ENCODE data around the gene GOLIM4. TPM values are rescaled to one million over a fixed set of nuclear protein-coding genes. Genes with fewer than 3 reads are reported as not detected.

Gene GOLIM4
- total and polyA plus RNA-seq, 5 donors from 2014 or later: 0.67 TPM; not detected in 4

- Histone ChIP-seq H3K4me1 (ENCODE audit: control insufficient read depth, insufficient read depth, low read length, poor library complexity, severe bottlenecking) (peaks cover 7% of the 10 kb centered on the region), H3K36me3 (ENCODE audit: control insufficient read depth, insufficient read depth, low read length) (no peaks in the 10 kb centered on the region), H3K9me3 (ENCODE audit: control insufficient read depth in 2 of 2, low read length in 2 of 2) (no peaks in the 10 kb centered on the region), H3K4me3 (ENCODE audit: low read depth, low read length) (no peak overlapping the region), H3K27ac (ENCODE audit: insufficient read depth, low read length, poor library complexity, severe bottlenecking) (no peak overlapping the region), H3K27me3 (ENCODE audit: control insufficient read depth, insufficient read depth, low read length) (peaks cover 7% of the 10 kb centered on the region)
- peaks cover 0 to 6% (median 0%) of the 10 kb centered on the region in 7 donors for H3K9me3 Mint-ChIP-seq
- no peak for DNase-seq
- peaks cover 48% of the 10 kb centered on the region for H3K27me3 Mint-ChIP-seq
- H3K4me1 Mint-ChIP-seq: peaks cover 0 to 4% (median 1%) of the 10 kb centered on the region in 4 donors
- ATAC-seq (ENCODE audit: low read depth in 2 of 2): no peak
- H3K36me3 Mint-ChIP-seq: no peaks in the 10 kb centered on the region
- H3K4me3 Mint-ChIP-seq: no peak overlapping the region
- no peak overlapping the region for H3K27ac Mint-ChIP-seq
Observed at GRCh38 chr3:168090306-168091085, 5.2 kb downstream of the GOLIM4 start.

- no peak overlapping the region for H3K27ac Mint-ChIP-seq
- H3K36me3 ChIP-seq (ENCODE audit: control insufficient read depth, insufficient read depth, low read length): no peaks in the 10 kb centered on the region
- no peak for ATAC-seq (ENCODE audit: low read depth in 2 of 2)
Observed at GRCh38 chr3:168089179-168089771, 6.4 kb downstream of the GOLIM4 start.

GRCh38 chr3:168088106-168088720 is 7.5 kb downstream of the GOLIM4 start:
- Histone ChIP-seq H3K27me3 (ENCODE audit: control insufficient read depth, insufficient read depth, low read length) (peaks cover under 1% of the 10 kb centered on the region), H3K9me3 (ENCODE audit: control insufficient read depth in 2 of 2, low read length in 2 of 2) (no peaks in the 10 kb centered on the region), H3K4me3 (ENCODE audit: low read depth, low read length) (no peak overlapping the region), H3K36me3 (ENCODE audit: control insufficient read depth, insufficient read depth, low read length) (no peaks in the 10 kb centered on the region), H3K4me1 (ENCODE audit: control insufficient read depth, insufficient read depth, low read length, poor library complexity, severe bottlenecking) (no peaks in the 10 kb centered on the region), H3K27ac (ENCODE audit: insufficient read depth, low read length, poor library complexity, severe bottlenecking) (no peak overlapping the region)
- ATAC-seq (ENCODE audit: low read depth in 2 of 2) (no peak), DNase-seq (peak in 1 of 3 donors; percentile 22)
- H3K36me3 Mint-ChIP-seq: no peaks in the 10 kb centered on the region
- H3K27ac Mint-ChIP-seq: no peak overlapping the region
- H3K9me3 Mint-ChIP-seq: peaks cover 0 to 6% (median 0%) of the 10 kb centered on the region in 7 donors
- peaks cover 31% of the 10 kb centered on the region for H3K27me3 Mint-ChIP-seq
- no peaks in the 10 kb centered on the region for H3K4me1 Mint-ChIP-seq
- H3K4me3 Mint-ChIP-seq: no peak overlapping the region

More at GRCh38 chr3:168089179-168089771, 6.4 kb downstream of the GOLIM4 start:
- Histone ChIP-seq H3K4me1 (ENCODE audit: control insufficient read depth, insufficient read depth, low read length, poor library complexity, severe bottlenecking) (no peaks in the 10 kb centered on the region), H3K9me3 (ENCODE audit: control insufficient read depth in 2 of 2, low read length in 2 of 2) (no peaks in the 10 kb centered on the region), H3K27ac (ENCODE audit: insufficient read depth, low read length, poor library complexity, severe bottlenecking) (no peak overlapping the region), H3K27me3 (ENCODE audit: control insufficient read depth, insufficient read depth, low read length) (peaks cover 7% of the 10 kb centered on the region), H3K4me3 (ENCODE audit: low read depth, low read length) (no peak overlapping the region)
- Mint-ChIP-seq H3K27me3 (peaks cover 41% of the 10 kb centered on the region), H3K4me1 (no peaks in the 10 kb centered on the region), H3K4me3 (no peak overlapping the region), H3K9me3 (peaks cover 0 to 6% (median 0%) of the 10 kb centered on the region in 7 donors), H3K36me3 (no peaks in the 10 kb centered on the region)
- DNase-seq: no peak

GRCh38 chr3:168087539-168087938 is 8.2 kb downstream of the GOLIM4 start:
- Mint-ChIP-seq H3K4me1 (no peaks in the 10 kb centered on the region), H3K27ac (no peak overlapping the region)
- H3K4me3 ChIP-seq (ENCODE audit: low read depth, low read length): no peak overlapping the region

GRCh38 chr3:168086541-168087260 is 9.0 kb downstream of the GOLIM4 start:
- ATAC-seq (ENCODE audit: low read depth in 2 of 2) (no peak), DNase-seq (no peak)
- no peak overlapping the region for H3K4me3 ChIP-seq (ENCODE audit: low read depth, low read length)
- peaks cover 0 to 9% (median 0%) of the 10 kb centered on the region in 7 donors for H3K9me3 Mint-ChIP-seq
- no peaks in the 10 kb centered on the region for H3K27me3 ChIP-seq (ENCODE audit: control insufficient read depth, insufficient read depth, low read length)
- no peak overlapping the region for H3K27ac Mint-ChIP-seq
- H3K27ac ChIP-seq (ENCODE audit: insufficient read depth, low read length, poor library complexity, severe bottlenecking): no peak overlapping the region
- no peaks in the 10 kb centered on the region for H3K36me3 Mint-ChIP-seq
- no peaks in the 10 kb centered on the region for H3K9me3 ChIP-seq (ENCODE audit: control insufficient read depth in 2 of 2, low read length in 2 of 2)
- no peaks in the 10 kb centered on the region for H3K4me1 Mint-ChIP-seq
- no peaks in the 10 kb centered on the region for H3K36me3 ChIP-seq (ENCODE audit: control insufficient read depth, insufficient read depth, low read length)
- peaks cover 18% of the 10 kb centered on the region for H3K27me3 Mint-ChIP-seq
- H3K4me1 ChIP-seq (ENCODE audit: control insufficient read depth, insufficient read depth, low read length, poor library complexity, severe bottlenecking): no peaks in the 10 kb centered on the region
- H3K4me3 Mint-ChIP-seq: no peak overlapping the region

More at GRCh38 chr3:168087539-168087938, 8.2 kb downstream of the GOLIM4 start:
- H3K36me3 ChIP-seq (ENCODE audit: control insufficient read depth, insufficient read depth, low read length): no peaks in the 10 kb centered on the region
- no peak overlapping the region for H3K27ac ChIP-seq (ENCODE audit: insufficient read depth, low read length, poor library complexity, severe bottlenecking)
- no peaks in the 10 kb centered on the region for H3K9me3 ChIP-seq (ENCODE audit: control insufficient read depth in 2 of 2, low read length in 2 of 2)
- H3K27me3 ChIP-seq (ENCODE audit: control insufficient read depth, insufficient read depth, low read length): no peaks in the 10 kb centered on the region
- no peaks in the 10 kb centered on the region for H3K4me1 ChIP-seq (ENCODE audit: control insufficient read depth, insufficient read depth, low read length, poor library complexity, severe bottlenecking)
- DNase-seq (no peak), ATAC-seq (ENCODE audit: low read depth in 2 of 2) (no peak)
- Mint-ChIP-seq H3K27me3 (peaks cover 24% of the 10 kb centered on the region), H3K36me3 (no peaks in the 10 kb centered on the region), H3K9me3 (peaks cover 0 to 6% (median 0%) of the 10 kb centered on the region in 7 donors), H3K4me3 (no peak overlapping the region)

GRCh38 chr3:168085491-168086119 is 10.1 kb downstream of the GOLIM4 start:
- peaks cover 11% of the 10 kb centered on the region for H3K27me3 Mint-ChIP-seq
- no peak overlapping the region for H3K27ac ChIP-seq (ENCODE audit: insufficient read depth, low read length, poor library complexity, severe bottlenecking)
- H3K9me3 Mint-ChIP-seq: peaks cover 0 to 9% (median 0%) of the 10 kb centered on the region in 7 donors
- H3K4me1 ChIP-seq (ENCODE audit: control insufficient read depth, insufficient read depth, low read length, poor library complexity, severe bottlenecking): no peaks in the 10 kb centered on the region
- H3K4me3 ChIP-seq (ENCODE audit: low read depth, low read length): no peak overlapping the region
- no peaks in the 10 kb centered on the region for H3K4me1 Mint-ChIP-seq
- H3K4me3 Mint-ChIP-seq: no peak overlapping the region
- no peaks in the 10 kb centered on the region for H3K9me3 ChIP-seq (ENCODE audit: control insufficient read depth in 2 of 2, low read length in 2 of 2)
- no peaks in the 10 kb centered on the region for H3K36me3 Mint-ChIP-seq
- DNase-seq (no peak), ATAC-seq (ENCODE audit: low read depth in 2 of 2) (no peak)
- H3K27me3 ChIP-seq (ENCODE audit: control insufficient read depth, insufficient read depth, low read length): no peaks in the 10 kb centered on the region
- no peaks in the 10 kb centered on the region for H3K36me3 ChIP-seq (ENCODE audit: control insufficient read depth, insufficient read depth, low read length)
- no peak overlapping the region for H3K27ac Mint-ChIP-seq

- Histone ChIP-seq H3K27ac (ENCODE audit: insufficient read depth, low read length, poor library complexity, severe bottlenecking) (no peak overlapping the region), H3K27me3 (ENCODE audit: control insufficient read depth, insufficient read depth, low read length) (no peaks in the 10 kb centered on the region), H3K4me3 (ENCODE audit: low read depth, low read length) (no peak overlapping the region), H3K4me1 (ENCODE audit: control insufficient read depth, insufficient read depth, low read length, poor library complexity, severe bottlenecking) (no peaks in the 10 kb centered on the region), H3K9me3 (ENCODE audit: control insufficient read depth in 2 of 2, low read length in 2 of 2) (no peaks in the 10 kb centered on the region), H3K36me3 (ENCODE audit: control insufficient read depth, insufficient read depth, low read length) (no peaks in the 10 kb centered on the region)
- Mint-ChIP-seq H3K27me3 (peaks cover 5% of the 10 kb centered on the region), H3K36me3 (no peaks in the 10 kb centered on the region), H3K9me3 (peaks cover 0 to 9% (median 0%) of the 10 kb centered on the region in 7 donors), H3K4me3 (no peak overlapping the region), H3K27ac (no peak overlapping the region), H3K4me1 (no peaks in the 10 kb centered on the region)
- ATAC-seq (ENCODE audit: low read depth in 2 of 2) (no peak), DNase-seq (no peak)
Observed at GRCh38 chr3:168083906-168084305, 11.8 kb downstream of the GOLIM4 start.

Measured in CD4-positive, CD25-positive, alpha-beta regulatory T cell (primary cell).